Measurements from ENCODE around the gene GTPBP6.

- no peak for TF ChIP-seq CTCF (IDR thresholded peaks at IDR 0.05)
- no peak for TF ChIP-seq RFX5 (IDR thresholded peaks at IDR 0.05; ENCODE audit: low read length)
- no peak for TF ChIP-seq TEAD4 (IDR thresholded peaks at IDR 0.05; ENCODE audit: borderline replicate concordance, insufficient read depth)
- no peak for TF ChIP-seq REST (IDR thresholded peaks at IDR 0.05; ENCODE audit: low read depth, low read length)
- TF ChIP-seq NRF1 (IDR thresholded peaks at IDR 0.05; ENCODE audit: low read depth, low read length): no peak
These were observed 18.3 kb downstream of the GTPBP6 start for GRCh38 chrX:300334-300733.
